Hepatocyte (in vitro differentiated cells): Measurements from ENCODE around the gene CCDC24. TPM values are rescaled to one million over a fixed set of nuclear protein-coding genes. Genes with fewer than 3 reads are reported as not detected.

Experiments
- DNase-seq: peaks from one replicate; pipeline ENCODE4 v3.0.0-alpha.2; 2016; ENCODE audit warnings: low spot score
- H2AFZ ChIP-seq: fragments of 200-600 bp; sonication (generic); 2 replicates; pipeline ENCODE4 v1.6.0; 2016; ENCODE audit warnings: antibody characterized with exemption, mild to moderate bottlenecking
- H3K27ac ChIP-seq: fragments of 200-600 bp; sonication (generic); 2 replicates; pipeline ENCODE4 v1.5.1; 2016; ENCODE audit warnings: mild to moderate bottlenecking
- H3K27me3 ChIP-seq: fragments of 200-600 bp; sonication (generic); 2 replicates; pipeline ENCODE4 v1.6.1; 2016
- H3K36me3 ChIP-seq: fragments of 200-600 bp; sonication (generic); replicated peaks from 2 replicates; pipeline ENCODE4 v1.5.1; 2016; ENCODE audit warnings: low read depth; ENCODE audit not compliant: insufficient read depth
- H3K4me1 ChIP-seq: fragments of 200-600 bp; sonication (generic); 2 replicates; pipeline ENCODE4 v1.5.1; 2016; ENCODE audit warnings: mild to moderate bottlenecking, moderate library complexity; ENCODE audit not compliant: insufficient read depth
- H3K4me2 ChIP-seq: fragments of 200-600 bp; sonication (generic); 2 replicates; pipeline ENCODE4 v1.6.0; 2016
- H3K4me3 ChIP-seq: fragments of 200-600 bp; sonication (generic); 2 replicates; pipeline ENCODE4 v1.5.1; 2016; ENCODE audit warnings: mild to moderate bottlenecking
- H3K79me2 ChIP-seq: fragments of 200-600 bp; sonication (generic); 2 replicates; pipeline ENCODE4 v1.6.0; 2017; ENCODE audit warnings: mild to moderate bottlenecking
- H3K9me2 ChIP-seq: fragments of 200-600 bp; sonication (generic); replicated peaks from 2 replicates; pipeline ENCODE4 v1.6.0; 2017; ENCODE audit warnings: mild to moderate bottlenecking; ENCODE audit not compliant: insufficient read depth
- H3K9me3 ChIP-seq: fragments of 200-600 bp; sonication (generic); 2 replicates; pipeline ENCODE4 v1.5.1; 2016; ENCODE audit warnings: low read depth, mild to moderate bottlenecking
- H4K20me1 ChIP-seq: fragments of 200-600 bp; sonication (generic); 2 replicates; pipeline ENCODE4 v1.6.0; 2016; ENCODE audit warnings: mild to moderate bottlenecking; ENCODE audit not compliant: insufficient read depth, poor library complexity, severe bottlenecking
- EZH2 ChIP-seq: fragments of 200-600 bp; sonication (generic); IDR thresholded peaks from 2 replicates; pipeline ENCODE4 v1.6.1; 2016; ENCODE audit warnings: antibody characterized with exemption, mild to moderate bottlenecking, borderline replicate concordance
- EZH2phosphoT487 ChIP-seq: fragments of 200-600 bp; sonication (generic); IDR thresholded peaks from one replicate; pipeline ENCODE4 v1.6.1; 2018; ENCODE audit warnings: antibody characterized with exemption, mild to moderate bottlenecking, low read depth, moderate library complexity; ENCODE audit not compliant: unreplicated experiment, severe bottlenecking
- WGBS: methylation state at CpG from one replicate; pipeline ENCODE4 v1.1.6; 2016; ENCODE audit warnings: low lambda C conversion rate; ENCODE audit errors: missing lambda C conversion rate; 5-methylcytosine and 5-hydroxymethylcytosine counted together
- polyA plus RNA-seq: library from polyadenylated mRNA; unstranded; fragments of >200 nt; fragmentation: Nextera tagmentation; extraction: Ambion mirVana; gene quantifications from 2 replicates; pipeline ENCODE4 v1.2.1, GENCODE V29; 2016
- total RNA-seq: library from RNA; depleted of rRNA; stranded (reverse); fragments of >200 nt; gene quantifications from 2 replicates; pipeline ENCODE4 v1.2.3, GENCODE V29; 2014
- TF ChIP-seq, protein P1 (sequence below): fragments of 200-600 bp; sonication (generic); IDR thresholded peaks from 2 replicates; pipeline ENCODE4 v1.5.1; 2016; ENCODE audit warnings: antibody characterized with exemption, mild to moderate bottlenecking; ENCODE audit not compliant: poor library complexity

The CCDC24 gene
- total and polyA plus RNA-seq, 2 experiments from 2014 or later = 13.2 to 23.7 TPM

- Histone ChIP-seq H3K27ac (no peak overlapping the region), H3K36me3 (no peaks in the 10 kb centered on the region), H3K9me2 (no peaks in the 10 kb centered on the region), H3K27me3 (no peaks in the 10 kb centered on the region), H2AFZ (no peak overlapping the region), H3K4me2 (no peak overlapping the region), H3K4me1 (peaks cover 14% of the 10 kb centered on the region), H3K79me2 (no peaks in the 10 kb centered on the region), H4K20me1 (no peaks in the 10 kb centered on the region), H3K4me3 (no peak overlapping the region), H3K9me3 (no peaks in the 10 kb centered on the region)
- WGBS = 92% methylated on average over 2 of the region's 2 CpGs
- DNase-seq = no peak
- TF ChIP-seq, protein P1, sequence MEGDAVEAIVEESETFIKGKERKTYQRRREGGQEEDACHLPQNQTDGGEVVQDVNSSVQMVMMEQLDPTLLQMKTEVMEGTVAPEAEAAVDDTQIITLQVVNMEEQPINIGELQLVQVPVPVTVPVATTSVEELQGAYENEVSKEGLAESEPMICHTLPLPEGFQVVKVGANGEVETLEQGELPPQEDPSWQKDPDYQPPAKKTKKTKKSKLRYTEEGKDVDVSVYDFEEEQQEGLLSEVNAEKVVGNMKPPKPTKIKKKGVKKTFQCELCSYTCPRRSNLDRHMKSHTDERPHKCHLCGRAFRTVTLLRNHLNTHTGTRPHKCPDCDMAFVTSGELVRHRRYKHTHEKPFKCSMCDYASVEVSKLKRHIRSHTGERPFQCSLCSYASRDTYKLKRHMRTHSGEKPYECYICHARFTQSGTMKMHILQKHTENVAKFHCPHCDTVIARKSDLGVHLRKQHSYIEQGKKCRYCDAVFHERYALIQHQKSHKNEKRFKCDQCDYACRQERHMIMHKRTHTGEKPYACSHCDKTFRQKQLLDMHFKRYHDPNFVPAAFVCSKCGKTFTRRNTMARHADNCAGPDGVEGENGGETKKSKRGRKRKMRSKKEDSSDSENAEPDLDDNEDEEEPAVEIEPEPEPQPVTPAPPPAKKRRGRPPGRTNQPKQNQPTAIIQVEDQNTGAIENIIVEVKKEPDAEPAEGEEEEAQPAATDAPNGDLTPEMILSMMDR = no peak
- TF ChIP-seq EZH2phosphoT487 = no peak
- TF ChIP-seq EZH2 = no peak
These were observed 49.0 kb downstream of the CCDC24 start for GRCh38 chr1:44040418-44040817.

DNA sequence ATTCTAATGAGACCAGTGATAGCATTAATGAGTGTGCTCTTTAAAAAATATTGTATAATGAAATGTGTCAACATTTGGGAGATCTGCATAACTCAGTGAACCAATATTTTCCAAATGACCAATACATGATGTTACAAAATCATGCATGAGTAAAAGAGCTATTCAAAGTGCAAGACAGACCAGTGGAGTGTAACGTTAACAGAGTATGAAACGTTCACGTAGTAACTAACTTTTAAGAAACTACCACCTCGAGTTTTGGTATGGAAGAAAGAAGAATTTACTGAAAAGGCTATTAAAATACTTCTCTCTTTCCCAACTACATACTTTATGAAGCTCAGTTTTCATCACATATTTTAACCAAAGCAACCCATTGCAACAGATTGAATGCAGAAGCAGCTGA lies 49.4 kb downstream of the CCDC24 start:
- WGBS = 81% methylated on average over 4 of the region's 4 CpGs
- no peak for DNase-seq
- Histone ChIP-seq H3K79me2 (no peaks in the 10 kb centered on the region), H3K4me1 (peaks cover 10% of the 10 kb centered on the region), H3K9me2 (no peaks in the 10 kb centered on the region), H3K4me3 (no peak overlapping the region), H2AFZ (no peak overlapping the region), H3K36me3 (no peaks in the 10 kb centered on the region), H3K4me2 (no peak overlapping the region), H3K27me3 (no peaks in the 10 kb centered on the region), H4K20me1 (no peaks in the 10 kb centered on the region), H3K9me3 (no peaks in the 10 kb centered on the region), H3K27ac (no peak overlapping the region)
- TF ChIP-seq EZH2 (no peak), EZH2phosphoT487 (no peak)
- TF ChIP-seq, protein P1 = no peak

DNA sequence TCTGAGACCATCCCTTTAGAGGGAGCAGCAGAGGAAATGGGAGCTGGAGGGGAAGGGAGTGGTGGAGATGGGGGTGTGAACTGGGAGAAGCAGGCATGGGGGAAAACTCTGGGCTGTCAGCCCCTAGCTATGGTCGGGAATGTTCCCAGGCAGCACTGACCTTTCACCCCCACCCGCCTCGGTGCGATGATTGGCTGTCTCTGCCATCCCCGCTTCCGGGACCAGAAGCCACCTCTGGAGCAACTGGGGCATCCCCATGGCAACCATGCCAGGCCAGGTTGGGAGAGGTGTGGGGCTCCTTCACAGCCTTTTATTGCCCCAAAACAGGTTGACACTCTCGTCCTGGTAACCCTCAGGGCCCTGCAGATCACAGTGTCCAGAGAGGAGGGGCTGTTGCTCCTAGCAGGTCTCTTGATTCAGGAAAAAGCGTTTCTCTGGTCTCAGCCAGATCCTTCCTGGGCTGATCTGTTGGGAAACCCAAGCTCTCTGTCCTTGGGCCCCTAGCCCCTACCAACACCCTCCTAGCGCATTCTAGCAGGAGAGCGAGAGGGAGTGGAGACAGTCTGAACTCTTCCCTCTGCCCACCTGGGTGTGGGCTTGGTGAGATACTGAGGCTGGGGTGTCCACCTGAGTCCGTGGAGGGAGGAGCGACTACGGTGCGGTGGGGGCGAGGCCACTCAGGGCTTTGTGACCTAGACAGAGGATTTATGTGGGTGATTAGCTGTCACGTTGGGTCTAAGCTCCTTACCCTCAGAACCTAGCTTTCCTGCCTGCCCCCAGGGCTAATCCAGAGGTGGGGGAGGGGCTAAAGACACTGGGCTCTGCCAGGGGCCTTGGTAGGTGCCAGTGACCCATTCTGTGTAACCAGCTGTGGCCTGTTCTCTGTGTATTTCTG lies 52.0 kb downstream of the CCDC24 start:
- Histone ChIP-seq H3K36me3 (no peaks in the 10 kb centered on the region), H3K4me3 (no peak overlapping the region), H2AFZ (no peak overlapping the region), H3K79me2 (no peaks in the 10 kb centered on the region), H3K4me1 (peaks cover under 1% of the 10 kb centered on the region), H3K4me2 (no peak overlapping the region), H3K27ac (peak overlapping the region; percentile 45), H4K20me1 (no peaks in the 10 kb centered on the region), H3K9me3 (no peaks in the 10 kb centered on the region), H3K27me3 (no peaks in the 10 kb centered on the region), H3K9me2 (no peaks in the 10 kb centered on the region)
- TF ChIP-seq, protein P1 = no peak
- TF ChIP-seq EZH2 = no peak
- TF ChIP-seq EZH2phosphoT487 = no peak
- WGBS = 75% methylated on average over 16 of the region's 16 CpGs
- DNase-seq = no peak
